Upper lobe of left lung (tissue), 6 donors: Measurements from ENCODE around the gene RAD51D. TPM values are rescaled to one million over a fixed set of nuclear protein-coding genes. Genes with fewer than 3 reads are reported as not detected.

Experiments used
- ATAC-seq, 2 donors: fragments of 200-7000 bp; cut with Tn5 transposase; one replicate each; pipeline ENCODE4 v1.9.1; 2022; ENCODE audit warnings: mild to moderate bottlenecking in 2 of 2, moderate library complexity in 2 of 2; ENCODE audit not compliant: low FRiP score in 2 of 2
- DNase-seq, 2 donors: peaks; one replicate each; pipeline ENCODE4 v3.0.0-alpha.2; 2019 to 2020
- H3K27ac ChIP-seq, 4 donors: fragments of 200-600 bp; sonication (generic); one replicate each; pipeline ENCODE4 v1.5.1; 2016 to 2019
- H3K27me3 ChIP-seq, 4 donors: fragments of 200-600 bp; sonication (generic); one replicate each; pipeline ENCODE4 v1.5.1; 2017 to 2019
- H3K36me3 ChIP-seq, 4 donors: fragments of 200-600 bp; sonication (generic); one replicate each; pipeline ENCODE4 v1.5.1; 2016 to 2019
- H3K4me1 ChIP-seq, 4 donors: fragments of 200-600 bp; sonication (generic); one replicate each; pipeline ENCODE4 v1.5.1; 2018 to 2019
- H3K4me3 ChIP-seq, 4 donors: fragments of 200-600 bp; sonication (generic); one replicate each; pipeline ENCODE4 v1.5.1; 2017 to 2019; ENCODE audit warnings: mild to moderate bottlenecking in 2 of 4, moderate library complexity in 1 of 4
- H3K9me3 ChIP-seq, 4 donors: fragments of 200-600 bp; sonication (generic); one replicate each; pipeline ENCODE4 v1.5.1; 2018 to 2019
- EP300 ChIP-seq, 4 donors: sonication (generic); formaldehyde crosslinking; IDR thresholded peaks; one replicate each; pipeline ENCODE4 v1.5.1; 2017; ENCODE audit warnings: antibody characterized with exemption in 4 of 4, control low read depth in 2 of 4
- POLR2A ChIP-seq, 4 donors: fragments of 450-650 bp; IDR thresholded peaks; one replicate each; pipeline ENCODE4 v1.5.1; 2016 to 2017; ENCODE audit warnings: antibody characterized with exemption in 4 of 4, mild to moderate bottlenecking in 2 of 4
- POLR2AphosphoS5 ChIP-seq, 2 donors: sonication (generic); formaldehyde crosslinking; IDR thresholded peaks; one replicate each; pipeline ENCODE4 v1.5.1; 2017; ENCODE audit warnings: antibody characterized with exemption in 2 of 2
- WGBS, 2 donors: methylation state at CpG; one replicate each; pipeline ENCODE4 v1.1.5; 2017 to 2018; 5-methylcytosine and 5-hydroxymethylcytosine counted together
- total RNA-seq, 6 donors: library from RNA; depleted of rRNA in 4 of 6; stranded (reverse); fragments of >200 nt in 4 of 6; gene quantifications; one replicate each; pipeline versions ENCODE4 v1.1.0 to v1.2.1, GENCODE V29; 2016 to 2021
- TF ChIP-seq, protein P1 (sequence below), 6 experiments: fragments of 450-650 bp in 4 of 6; fragments of 200-600 bp in 2 of 6; sonication (generic) in 2 of 6; IDR thresholded peaks; one replicate each; pipeline ENCODE4 v1.5.1; 2016 to 2019; ENCODE audit warnings: antibody characterized with exemption in 6 of 6
- donor health status: DM: no; HTN: no; CAD: no; lungs with moderate emphysema.
- donor health status: DM: no; HTN: yes; CAD: no; lungs with severe emphysema.

RAD51D gene
- total RNA-seq, 6 donors from 2014 or later: 3.5 to 14.7 (median 7.5) TPM

DNA sequence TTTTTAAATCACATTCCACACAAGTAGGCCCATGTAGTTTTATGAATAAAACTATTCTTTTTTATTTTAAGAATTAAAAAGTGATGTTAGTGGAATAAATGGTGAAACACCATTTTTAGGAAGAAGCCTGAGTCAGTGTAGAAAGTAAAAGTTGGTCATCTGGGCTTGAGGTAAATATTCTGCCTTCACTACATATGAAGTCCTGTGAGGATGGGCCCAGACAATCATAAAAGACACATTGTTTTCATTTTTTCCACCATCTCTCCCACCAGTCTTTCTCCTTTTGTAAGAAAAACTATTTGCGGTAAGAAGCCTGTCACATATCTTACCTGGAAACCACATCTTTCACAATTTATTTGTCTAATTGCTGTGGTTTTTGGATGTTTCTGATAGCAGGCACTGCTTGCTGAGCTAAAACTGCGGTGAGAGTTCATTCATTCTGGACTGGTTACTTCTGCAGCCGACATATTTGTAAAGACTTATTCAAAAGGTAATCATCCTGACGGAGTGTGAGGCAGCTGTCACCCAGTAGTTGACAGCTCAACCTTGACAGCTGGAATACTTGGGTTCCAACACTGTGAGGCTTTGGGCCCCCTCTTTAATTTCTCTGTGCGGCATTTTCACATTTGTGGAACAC is 45.6 kb downstream of the RAD51D start:
- TF ChIP-seq, protein P1, sequence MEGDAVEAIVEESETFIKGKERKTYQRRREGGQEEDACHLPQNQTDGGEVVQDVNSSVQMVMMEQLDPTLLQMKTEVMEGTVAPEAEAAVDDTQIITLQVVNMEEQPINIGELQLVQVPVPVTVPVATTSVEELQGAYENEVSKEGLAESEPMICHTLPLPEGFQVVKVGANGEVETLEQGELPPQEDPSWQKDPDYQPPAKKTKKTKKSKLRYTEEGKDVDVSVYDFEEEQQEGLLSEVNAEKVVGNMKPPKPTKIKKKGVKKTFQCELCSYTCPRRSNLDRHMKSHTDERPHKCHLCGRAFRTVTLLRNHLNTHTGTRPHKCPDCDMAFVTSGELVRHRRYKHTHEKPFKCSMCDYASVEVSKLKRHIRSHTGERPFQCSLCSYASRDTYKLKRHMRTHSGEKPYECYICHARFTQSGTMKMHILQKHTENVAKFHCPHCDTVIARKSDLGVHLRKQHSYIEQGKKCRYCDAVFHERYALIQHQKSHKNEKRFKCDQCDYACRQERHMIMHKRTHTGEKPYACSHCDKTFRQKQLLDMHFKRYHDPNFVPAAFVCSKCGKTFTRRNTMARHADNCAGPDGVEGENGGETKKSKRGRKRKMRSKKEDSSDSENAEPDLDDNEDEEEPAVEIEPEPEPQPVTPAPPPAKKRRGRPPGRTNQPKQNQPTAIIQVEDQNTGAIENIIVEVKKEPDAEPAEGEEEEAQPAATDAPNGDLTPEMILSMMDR (IDR thresholded peaks at IDR 0.05): no peak
- TF ChIP-seq POLR2AphosphoS5 (IDR thresholded peaks at IDR 0.05) (no peak), POLR2A (IDR thresholded peaks at IDR 0.05) (no peak), EP300 (IDR thresholded peaks at IDR 0.05) (no peak)
- 75 to 86% methylated on average over 5 of the region's 5 CpGs for WGBS, 2 donors
- H3K27ac ChIP-seq: no peak overlapping the region
- H3K4me1 ChIP-seq: peaks cover 0 to 23% (median 9%) of the 10 kb centered on the region in 4 donors
- DNase-seq (no peak), ATAC-seq (no peak)
- peaks cover 0 to 3% (median 0%) of the 10 kb centered on the region in 4 donors for H3K36me3 ChIP-seq
- no peaks in the 10 kb centered on the region for H3K9me3 ChIP-seq
- no peak overlapping the region for H3K4me3 ChIP-seq
- no peaks in the 10 kb centered on the region for H3K27me3 ChIP-seq

DNA sequence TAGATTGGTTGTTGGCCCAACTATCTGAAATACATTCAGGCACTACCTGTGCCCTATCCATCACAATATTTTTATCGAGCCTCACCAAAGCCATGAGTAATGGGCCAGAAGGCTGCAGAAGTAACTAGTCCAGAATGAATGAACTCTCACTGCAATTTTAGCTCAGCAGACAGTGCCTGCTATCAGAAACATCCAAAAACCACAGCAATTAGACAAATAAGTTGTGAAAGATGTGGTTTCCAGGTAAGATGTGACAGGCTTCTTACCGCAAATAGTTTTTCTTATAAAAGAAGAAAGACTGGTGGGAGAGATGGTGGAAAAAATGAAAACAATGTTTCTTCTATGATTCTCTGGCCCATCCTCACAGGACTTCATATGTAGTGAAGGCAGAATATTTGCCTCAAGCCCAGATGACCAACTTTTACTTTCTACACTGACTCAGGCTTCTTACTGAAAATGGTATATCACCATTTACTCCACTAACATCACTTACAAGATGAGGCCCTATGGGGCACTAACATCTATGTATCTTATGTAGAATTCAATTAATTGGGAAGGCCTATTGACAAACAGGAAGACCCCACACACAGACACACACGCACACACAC is 46.4 kb downstream of the RAD51D start:
- H3K36me3 ChIP-seq: peaks cover 0 to 6% (median 0%) of the 10 kb centered on the region in 4 donors
- H3K4me1 ChIP-seq: peaks cover 0 to 31% (median 9%) of the 10 kb centered on the region in 4 donors
- no peaks in the 10 kb centered on the region for H3K27me3 ChIP-seq
- no peak for DNase-seq
- no peak for ATAC-seq
- no peak for TF ChIP-seq POLR2AphosphoS5 (IDR thresholded peaks at IDR 0.05)
- TF ChIP-seq POLR2A (IDR thresholded peaks at IDR 0.05): no peak
- TF ChIP-seq EP300 (IDR thresholded peaks at IDR 0.05): no peak
- TF ChIP-seq, protein P1 (IDR thresholded peaks at IDR 0.05): no peak
- no peaks in the 10 kb centered on the region for H3K9me3 ChIP-seq
- H3K4me3 ChIP-seq: no peak overlapping the region
- H3K27ac ChIP-seq: peak overlapping the region in 1 of 4 donors; percentile 10
- WGBS, 2 donors: 77 to 80% methylated on average over 3 of the region's 3 CpGs

DNA sequence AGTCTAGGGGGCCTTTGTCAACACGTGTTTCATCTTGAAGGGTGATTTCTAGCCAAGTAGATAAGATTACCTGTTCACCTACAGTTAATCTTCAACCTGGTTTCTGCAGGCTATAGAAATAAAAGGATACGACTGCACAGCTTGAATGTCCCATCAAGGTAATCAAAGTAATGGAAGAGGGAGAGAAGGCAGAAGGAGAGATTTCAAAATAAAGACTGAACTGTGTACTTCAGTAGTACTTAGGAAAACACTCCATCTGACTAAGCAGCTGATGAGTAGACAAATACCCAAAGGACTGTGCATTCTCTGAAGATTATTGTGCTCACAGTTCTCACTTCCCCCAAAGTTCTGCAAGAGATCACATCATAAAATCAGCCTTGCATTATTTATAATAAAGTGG is 50.3 kb downstream of the RAD51D start:
- H3K4me1 ChIP-seq: peaks cover 0 to 25% (median 6%) of the 10 kb centered on the region in 4 donors
- H3K9me3 ChIP-seq: no peaks in the 10 kb centered on the region
- no peak overlapping the region for H3K27ac ChIP-seq
- no peaks in the 10 kb centered on the region for H3K27me3 ChIP-seq
- TF ChIP-seq POLR2A (IDR thresholded peaks at IDR 0.05) (no peak), EP300 (IDR thresholded peaks at IDR 0.05) (no peak), POLR2AphosphoS5 (IDR thresholded peaks at IDR 0.05) (no peak)
- TF ChIP-seq, protein P1 (IDR thresholded peaks at IDR 0.05): no peak
- H3K4me3 ChIP-seq: no peak overlapping the region
- ATAC-seq: no peak
- no peak for DNase-seq
- WGBS, 2 donors: 60 to 67% methylated on average over 2 of the region's 2 CpGs
- H3K36me3 ChIP-seq: peaks cover 0 to 6% (median 0%) of the 10 kb centered on the region in 4 donors

DNA sequence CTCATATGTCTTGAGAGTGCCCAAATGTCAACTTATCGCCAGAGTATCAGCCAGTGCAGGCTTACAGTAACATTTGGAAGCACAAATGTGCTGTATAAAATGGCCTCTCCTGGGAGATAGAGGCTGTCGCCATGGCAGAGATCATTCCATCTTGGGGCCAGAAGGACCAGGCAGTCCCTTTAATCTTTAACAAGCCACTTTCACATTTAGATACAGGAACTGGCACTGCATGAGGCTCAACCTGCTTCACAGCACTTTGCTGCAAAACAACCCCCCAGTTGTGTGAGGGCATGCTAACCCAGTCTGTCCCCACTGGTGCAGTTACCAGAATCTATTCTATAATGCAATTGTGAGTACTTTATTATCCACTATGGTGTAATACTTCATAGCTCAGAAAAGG is 51.4 kb downstream of the RAD51D start:
- WGBS, 2 donors: 97 to 100% methylated on average over 2 of the region's 2 CpGs
- Histone ChIP-seq H3K27me3 (no peaks in the 10 kb centered on the region), H3K4me1 (peaks cover 6 to 29% (median 11%) of the 10 kb centered on the region in 4 donors), H3K27ac (no peak overlapping the region), H3K9me3 (no peaks in the 10 kb centered on the region), H3K4me3 (no peak overlapping the region), H3K36me3 (peaks cover 0 to 6% (median 0%) of the 10 kb centered on the region in 4 donors)
- DNase-seq (no peak), ATAC-seq (no peak)
- no peak for TF ChIP-seq POLR2A (IDR thresholded peaks at IDR 0.05)
- TF ChIP-seq, protein P1 (IDR thresholded peaks at IDR 0.05): no peak
